LNCaP clone FGC (cell line): Measurements from ENCODE around the gene MDFIC.

ENCODE experiments used
- DNase-seq: peaks from one replicate; pipeline ENCODE4 v3.0.0-alpha.2; 2011; ENCODE audit warnings: low read depth
- H3K4me3 ChIP-seq: 2 replicates; pipeline ENCODE4 v1.5.1; 2011; ENCODE audit warnings: mild to moderate bottlenecking, low read depth, low read length, control low read depth
- TF ChIP-seq, protein P1 (sequence below): IDR thresholded peaks from 2 replicates; pipeline ENCODE4 v1.5.1; 2012; ENCODE audit warnings: mild to moderate bottlenecking; ENCODE audit not compliant: control insufficient read depth, insufficient read depth; ENCODE audit errors: extremely low read depth

The MDFIC gene

DNA sequence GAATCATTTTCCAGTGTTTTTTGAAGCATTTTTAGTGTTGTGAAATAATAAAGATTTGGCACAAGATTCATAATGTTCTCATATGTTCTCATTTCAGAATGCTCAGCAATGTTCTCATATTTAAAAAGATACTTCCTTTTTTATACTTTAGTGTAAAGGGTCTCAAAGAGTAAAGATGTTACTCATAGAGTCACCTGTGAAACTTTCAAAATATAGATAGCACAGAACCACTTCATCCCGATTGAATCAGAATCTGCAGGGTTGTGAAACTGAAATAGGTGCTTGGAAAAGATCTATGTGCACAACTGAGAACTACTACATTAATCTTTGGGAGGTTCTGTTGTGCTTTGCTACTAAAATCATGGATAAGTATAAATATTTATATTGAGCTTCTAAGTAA lies 144.7 kb downstream of the MDFIC start:
- TF ChIP-seq, protein P1, sequence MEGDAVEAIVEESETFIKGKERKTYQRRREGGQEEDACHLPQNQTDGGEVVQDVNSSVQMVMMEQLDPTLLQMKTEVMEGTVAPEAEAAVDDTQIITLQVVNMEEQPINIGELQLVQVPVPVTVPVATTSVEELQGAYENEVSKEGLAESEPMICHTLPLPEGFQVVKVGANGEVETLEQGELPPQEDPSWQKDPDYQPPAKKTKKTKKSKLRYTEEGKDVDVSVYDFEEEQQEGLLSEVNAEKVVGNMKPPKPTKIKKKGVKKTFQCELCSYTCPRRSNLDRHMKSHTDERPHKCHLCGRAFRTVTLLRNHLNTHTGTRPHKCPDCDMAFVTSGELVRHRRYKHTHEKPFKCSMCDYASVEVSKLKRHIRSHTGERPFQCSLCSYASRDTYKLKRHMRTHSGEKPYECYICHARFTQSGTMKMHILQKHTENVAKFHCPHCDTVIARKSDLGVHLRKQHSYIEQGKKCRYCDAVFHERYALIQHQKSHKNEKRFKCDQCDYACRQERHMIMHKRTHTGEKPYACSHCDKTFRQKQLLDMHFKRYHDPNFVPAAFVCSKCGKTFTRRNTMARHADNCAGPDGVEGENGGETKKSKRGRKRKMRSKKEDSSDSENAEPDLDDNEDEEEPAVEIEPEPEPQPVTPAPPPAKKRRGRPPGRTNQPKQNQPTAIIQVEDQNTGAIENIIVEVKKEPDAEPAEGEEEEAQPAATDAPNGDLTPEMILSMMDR, result no peak
- DNase-seq, result no peak
- H3K4me3 ChIP-seq, result no peak overlapping the region

DNA sequence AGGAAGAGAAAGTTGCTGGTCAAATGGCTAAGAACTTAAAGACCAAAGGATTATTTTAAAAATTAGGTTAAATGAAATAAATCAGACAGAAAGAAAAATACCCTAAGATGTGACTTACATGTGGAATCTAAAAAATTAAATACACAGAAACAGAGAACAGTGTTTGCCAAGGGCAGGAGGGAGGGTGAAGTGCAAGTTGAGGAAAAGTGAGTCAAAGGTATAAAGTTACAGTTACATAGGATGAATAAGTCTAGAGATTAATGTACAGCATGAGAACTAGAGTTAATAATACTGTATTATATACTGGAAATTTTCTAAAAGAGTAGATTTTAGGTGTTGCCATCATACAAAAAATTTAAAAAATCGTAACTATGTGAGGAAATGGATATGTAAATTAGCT lies 146.3 kb downstream of the MDFIC start:
- TF ChIP-seq, protein P1, result no peak
- DNase-seq, result no peak
- H3K4me3 ChIP-seq, result no peak overlapping the region
